ENCODE results near the gene IL1RL2.
A peak's percentile ranks its signal among the peaks of the same experiment; 100 is the strongest.

Gene IL1RL2

GRCh38 chr2:102238778-102239177, 52.0 kb downstream of the IL1RL2 start:
- no peak for ATAC-seq
- TF ChIP-seq TCF4 (CRISPR knock-in tag; IDR thresholded peaks at IDR 0.05; ENCODE audit: borderline replicate concordance) (no peak), TOX (CRISPR knock-in tag; IDR thresholded peaks at IDR 0.05; ENCODE audit: borderline replicate concordance) (no peak), ZFP3 (CRISPR knock-in tag; IDR thresholded peaks at IDR 0.05) (no peak)

- ATAC-seq = no peak
- no peak for TF ChIP-seq TCF4 (CRISPR knock-in tag; IDR thresholded peaks at IDR 0.05; ENCODE audit: borderline replicate concordance)
- TF ChIP-seq ZFP30 (CRISPR knock-in tag; IDR thresholded peaks at IDR 0.05) = no peak
Observed at GRCh38 chr2:102239344-102239743, 52.5 kb downstream of the IL1RL2 start.

DNA sequence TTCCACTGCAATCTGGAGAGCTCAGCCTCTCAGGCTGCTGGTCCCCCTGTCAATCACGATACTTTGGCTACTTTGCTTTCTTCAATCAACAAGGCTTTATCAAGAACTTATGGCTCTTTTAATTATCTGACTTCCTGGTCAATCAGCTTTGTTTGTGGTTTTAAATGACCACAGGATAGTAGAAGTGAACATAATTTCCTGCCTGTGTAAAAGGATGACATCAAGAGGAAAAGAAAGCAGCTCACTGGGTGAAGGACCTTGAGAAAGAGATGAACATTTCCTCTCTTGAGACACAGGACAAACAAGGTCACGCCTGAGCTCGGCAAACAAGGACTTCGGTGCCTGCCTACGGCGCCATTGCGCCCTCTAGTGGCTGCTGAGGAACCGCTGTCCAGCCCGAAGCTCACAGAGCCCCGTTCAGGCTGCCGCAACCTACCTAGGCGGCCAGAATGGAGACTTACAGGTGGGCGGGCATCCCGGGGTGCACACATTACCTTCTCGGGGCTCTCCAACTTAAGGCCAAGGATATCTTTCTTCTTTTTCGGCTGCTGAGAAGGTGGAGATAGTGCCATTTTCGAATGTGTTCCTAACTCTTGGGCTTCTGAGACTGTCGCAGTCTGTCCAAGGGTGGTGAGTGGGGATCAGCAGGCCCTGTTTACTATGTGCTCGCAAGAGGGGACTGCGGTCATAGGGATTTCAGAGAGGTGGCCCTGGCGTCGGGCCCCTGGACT, 54.0 kb downstream of the IL1RL2 start:
- TF ChIP-seq, protein P1, sequence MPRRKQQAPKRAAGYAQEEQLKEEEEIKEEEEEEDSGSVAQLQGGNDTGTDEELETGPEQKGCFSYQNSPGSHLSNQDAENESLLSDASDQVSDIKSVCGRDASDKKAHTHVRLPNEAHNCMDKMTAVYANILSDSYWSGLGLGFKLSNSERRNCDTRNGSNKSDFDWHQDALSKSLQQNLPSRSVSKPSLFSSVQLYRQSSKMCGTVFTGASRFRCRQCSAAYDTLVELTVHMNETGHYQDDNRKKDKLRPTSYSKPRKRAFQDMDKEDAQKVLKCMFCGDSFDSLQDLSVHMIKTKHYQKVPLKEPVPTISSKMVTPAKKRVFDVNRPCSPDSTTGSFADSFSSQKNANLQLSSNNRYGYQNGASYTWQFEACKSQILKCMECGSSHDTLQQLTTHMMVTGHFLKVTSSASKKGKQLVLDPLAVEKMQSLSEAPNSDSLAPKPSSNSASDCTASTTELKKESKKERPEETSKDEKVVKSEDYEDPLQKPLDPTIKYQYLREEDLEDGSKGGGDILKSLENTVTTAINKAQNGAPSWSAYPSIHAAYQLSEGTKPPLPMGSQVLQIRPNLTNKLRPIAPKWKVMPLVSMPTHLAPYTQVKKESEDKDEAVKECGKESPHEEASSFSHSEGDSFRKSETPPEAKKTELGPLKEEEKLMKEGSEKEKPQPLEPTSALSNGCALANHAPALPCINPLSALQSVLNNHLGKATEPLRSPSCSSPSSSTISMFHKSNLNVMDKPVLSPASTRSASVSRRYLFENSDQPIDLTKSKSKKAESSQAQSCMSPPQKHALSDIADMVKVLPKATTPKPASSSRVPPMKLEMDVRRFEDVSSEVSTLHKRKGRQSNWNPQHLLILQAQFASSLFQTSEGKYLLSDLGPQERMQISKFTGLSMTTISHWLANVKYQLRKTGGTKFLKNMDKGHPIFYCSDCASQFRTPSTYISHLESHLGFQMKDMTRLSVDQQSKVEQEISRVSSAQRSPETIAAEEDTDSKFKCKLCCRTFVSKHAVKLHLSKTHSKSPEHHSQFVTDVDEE (CRISPR knock-in tag; IDR thresholded peaks at IDR 0.05) = no peak
- TF ChIP-seq CSRNP3 (CRISPR knock-in tag; IDR thresholded peaks at IDR 0.05) (no peak), ZFP30 (CRISPR knock-in tag; IDR thresholded peaks at IDR 0.05) (no peak), ARNTL (CRISPR knock-in tag; IDR thresholded peaks at IDR 0.05; ENCODE audit: borderline replicate concordance, low read depth) (no peak), CSDC2 (CRISPR knock-in tag; IDR thresholded peaks at IDR 0.05) (no peak), OSR1 (CRISPR knock-in tag; IDR thresholded peaks at IDR 0.05) (no peak)
- ATAC-seq = peak; percentile 98

DNA sequence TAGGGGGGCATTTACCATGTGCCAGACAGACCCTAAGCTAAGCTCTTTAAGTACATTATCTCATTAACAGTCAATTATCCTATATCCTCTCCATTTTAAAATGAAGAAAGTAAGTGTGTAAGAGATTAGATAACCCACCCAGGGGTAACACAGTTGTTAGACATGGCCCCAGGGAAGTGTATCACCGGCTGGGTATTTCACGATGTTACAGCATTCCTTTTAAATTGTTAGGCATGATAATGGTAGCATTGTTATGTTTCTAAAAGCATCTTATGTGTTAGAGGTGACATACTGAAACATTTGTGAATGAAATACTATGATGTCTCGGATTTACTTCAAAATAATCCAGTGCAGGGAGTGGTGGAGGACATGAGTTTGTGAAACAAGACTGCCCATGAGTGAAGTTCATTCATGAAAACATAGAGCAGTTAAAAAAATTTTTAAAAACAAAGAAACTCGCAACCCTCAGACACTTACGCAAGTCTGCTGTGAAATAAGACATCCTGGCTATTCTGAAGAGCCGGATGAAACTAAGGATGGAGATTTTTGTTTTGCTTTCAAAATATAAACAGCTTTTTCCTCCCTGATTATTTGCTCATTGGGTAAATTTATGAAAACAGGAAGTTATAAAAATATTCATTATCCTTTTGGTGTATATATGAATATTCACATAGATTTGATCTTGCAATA, 54.9 kb downstream of the IL1RL2 start:
- ATAC-seq = no peak
- TF ChIP-seq CSRNP3 (CRISPR knock-in tag; IDR thresholded peaks at IDR 0.05) (no peak), BACH2 (CRISPR knock-in tag; IDR thresholded peaks at IDR 0.05; ENCODE audit: borderline replicate concordance) (no peak), GLIS3 (CRISPR knock-in tag; IDR thresholded peaks at IDR 0.05) (no peak), ZC3H10 (CRISPR knock-in tag; IDR thresholded peaks at IDR 0.05) (no peak), ZFP30 (CRISPR knock-in tag; IDR thresholded peaks at IDR 0.05) (no peak), OSR1 (CRISPR knock-in tag; IDR thresholded peaks at IDR 0.05) (no peak)

DNA sequence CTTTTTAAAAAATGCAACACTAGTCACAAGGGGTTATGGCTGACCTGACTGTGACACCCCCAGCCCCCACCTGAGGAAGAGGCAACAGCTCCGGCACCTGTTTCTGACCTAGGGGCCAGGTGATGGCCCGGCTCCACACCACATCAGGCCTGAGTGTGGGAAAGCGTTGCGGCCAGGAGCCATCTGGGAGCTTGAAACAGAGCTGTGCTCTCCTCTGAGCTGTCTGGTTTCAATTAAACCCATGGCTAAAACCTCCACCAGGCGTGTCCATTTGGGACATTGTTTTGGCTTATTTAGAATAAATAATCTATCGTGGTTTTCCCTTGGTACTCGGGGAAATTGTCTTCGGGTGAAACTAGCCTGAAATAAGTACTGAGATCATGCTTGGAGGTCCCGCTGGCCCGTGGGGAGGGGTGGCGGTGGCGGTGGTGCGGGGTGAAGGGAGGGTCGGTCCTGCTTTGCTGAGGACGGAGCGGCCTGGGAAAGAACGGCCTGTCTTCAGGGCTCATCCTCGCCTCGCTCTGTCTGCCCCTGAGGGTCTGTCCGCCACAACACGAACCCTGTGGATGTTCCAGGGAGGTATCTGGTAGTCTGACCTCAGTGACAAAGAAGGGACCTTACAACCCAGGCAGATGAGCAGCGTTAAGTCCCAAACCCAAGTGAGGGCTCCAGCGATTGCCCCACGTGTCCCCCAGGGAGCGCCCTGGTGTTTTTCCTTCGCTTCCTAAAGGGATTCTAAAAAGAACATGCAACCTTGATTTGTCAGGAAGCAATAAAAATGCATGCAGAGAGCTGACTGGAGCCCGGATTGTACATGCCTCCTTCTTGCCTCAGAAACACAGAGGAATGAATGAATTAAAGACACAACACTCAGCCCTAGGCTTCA, 58.7 kb downstream of the IL1RL2 start:
- ATAC-seq = peak; percentile 80
- TF ChIP-seq RARB (CRISPR knock-in tag; IDR thresholded peaks at IDR 0.05) (no peak), ZNF70 (CRISPR knock-in tag; IDR thresholded peaks at IDR 0.05) (no peak), TCF4 (CRISPR knock-in tag; IDR thresholded peaks at IDR 0.05; ENCODE audit: borderline replicate concordance) (peak; percentile 36; the same call in 1 of the 2 replicates)

GRCh38 chr2:102250278-102250821, 63.5 kb downstream of the IL1RL2 start:
- ATAC-seq = no peak
- TF ChIP-seq ZFP3 (CRISPR knock-in tag; IDR thresholded peaks at IDR 0.05) (no peak), ZNF8 (CRISPR knock-in tag; IDR thresholded peaks at IDR 0.05) (no peak), GLIS3 (CRISPR knock-in tag; IDR thresholded peaks at IDR 0.05) (no peak), ZFP30 (CRISPR knock-in tag; IDR thresholded peaks at IDR 0.05) (no peak), POU6F1 (CRISPR knock-in tag; IDR thresholded peaks at IDR 0.05; ENCODE audit: borderline replicate concordance, low read depth) (no peak), CSDC2 (CRISPR knock-in tag; IDR thresholded peaks at IDR 0.05) (no peak), ZC3H10 (CRISPR knock-in tag; IDR thresholded peaks at IDR 0.05) (no peak), TOX (CRISPR knock-in tag; IDR thresholded peaks at IDR 0.05; ENCODE audit: borderline replicate concordance) (no peak), OSR1 (CRISPR knock-in tag; IDR thresholded peaks at IDR 0.05) (no peak), ISL1 (CRISPR knock-in tag; IDR thresholded peaks at IDR 0.05) (no peak), PPARA (CRISPR knock-in tag; IDR thresholded peaks at IDR 0.05; ENCODE audit: borderline replicate concordance) (no peak)

Data from SK-N-SH treated with all-trans-retinoic acid at 6 μM for 48 hours (cell line).